Neutrophil (primary cell): ENCODE data around the gene ZNRF2.

Experiments
- H3K27ac ChIP-seq: fragments of 200-600 bp; sonication (generic); 2 replicates; pipeline ENCODE4 v1.5.1; 2016; ENCODE audit warnings: mild to moderate bottlenecking, moderate library complexity
- H3K27me3 ChIP-seq: fragments of 200-600 bp; sonication (generic); 2 replicates; pipeline ENCODE4 v1.6.0; 2016; ENCODE audit warnings: mild to moderate bottlenecking
- H3K36me3 ChIP-seq: fragments of 200-600 bp; sonication (generic); 2 replicates; pipeline ENCODE4 v1.5.1; 2017
- H3K4me1 ChIP-seq, 2 experiments: fragments of 200-600 bp in 1 of 2; sonication (generic) in 1 of 2; 1 replicate in 1 of 2; 2 replicates in 1 of 2; pipeline versions ENCODE4 v1.5.1 to v1.6.1; 2013 to 2016; ENCODE audit warnings: low read depth in 1 of 2, low read length in 1 of 2, mild to moderate bottlenecking in 1 of 2, moderate library complexity in 1 of 2; ENCODE audit not compliant: control insufficient read depth in 1 of 2, insufficient read depth in 1 of 2
- H3K4me3 ChIP-seq, 2 experiments: fragments of 200-600 bp in 1 of 2; sonication (generic) in 1 of 2; 1 replicate in 1 of 2; 2 replicates in 1 of 2; pipeline ENCODE4 v1.5.1; 2013 to 2016; ENCODE audit warnings: low read depth in 1 of 2, low read length in 1 of 2, mild to moderate bottlenecking in 1 of 2, moderate library complexity in 1 of 2
- H3K9me3 ChIP-seq: fragments of 200-600 bp; sonication (generic); 2 replicates; pipeline ENCODE4 v1.5.1; 2016
- CTCF ChIP-seq: fragments of 200-600 bp; sonication (generic); IDR thresholded peaks from 2 replicates; pipeline ENCODE4 v1.5.1; 2016; ENCODE audit warnings: antibody characterized with exemption

The ZNRF2 gene

GRCh38 chr7:30349816-30350215 lies 65.4 kb downstream of the ZNRF2 start:
- no peaks in the 10 kb centered on the region for H3K9me3 ChIP-seq
- no peak overlapping the region for H3K27ac ChIP-seq
- TF ChIP-seq CTCF: no peak
- peaks cover 28 to 36% of the 10 kb centered on the region in 2 experiments for H3K4me1 ChIP-seq
- no peaks in the 10 kb centered on the region for H3K36me3 ChIP-seq
- H3K4me3 ChIP-seq: no peak overlapping the region
- no peaks in the 10 kb centered on the region for H3K27me3 ChIP-seq

DNA sequence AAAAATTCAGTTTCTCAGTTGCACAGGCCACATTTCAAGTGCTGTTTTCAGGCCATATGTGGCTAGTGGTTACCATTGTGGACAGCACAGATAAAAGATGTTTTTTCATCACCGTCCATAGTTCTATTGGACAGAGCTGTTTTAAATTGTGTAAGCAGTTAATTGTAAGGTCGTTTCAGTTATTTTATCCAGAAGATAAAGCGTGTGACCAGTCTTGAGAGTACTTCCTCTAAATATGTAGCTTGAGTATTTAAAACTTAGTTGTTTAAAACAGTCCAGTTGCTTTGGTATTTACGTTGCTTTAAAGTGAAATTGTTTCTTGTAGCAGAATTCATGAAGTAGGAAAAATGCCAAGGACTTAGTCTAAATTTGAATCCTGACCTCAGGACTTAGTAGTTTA lies 66.9 kb downstream of the ZNRF2 start:
- Histone ChIP-seq H3K9me3 (no peaks in the 10 kb centered on the region), H3K27ac (peak overlapping the region; percentile 39), H3K27me3 (no peaks in the 10 kb centered on the region), H3K36me3 (no peaks in the 10 kb centered on the region), H3K4me3 (no peak overlapping the region), H3K4me1 (peaks cover 20 to 26% of the 10 kb centered on the region in 2 experiments)
- TF ChIP-seq CTCF: no peak

DNA sequence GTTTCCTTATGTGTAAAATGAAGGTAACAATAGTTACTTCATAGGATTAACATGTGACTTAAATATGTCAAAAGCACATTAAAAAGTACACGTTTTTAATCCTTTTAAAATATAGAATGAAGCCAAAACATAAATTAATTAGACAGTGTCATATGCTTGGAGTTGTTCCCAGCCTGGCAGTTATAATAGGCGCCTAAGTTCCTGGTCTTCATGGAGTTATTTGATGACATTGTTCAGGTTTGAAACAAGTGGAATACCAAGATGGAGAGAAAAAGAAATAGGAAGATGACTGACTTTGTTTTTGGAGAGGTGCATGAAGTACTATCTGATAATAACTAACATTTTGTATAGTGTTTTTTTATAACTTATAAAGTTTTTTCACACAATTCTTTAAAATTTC lies 67.3 kb downstream of the ZNRF2 start:
- H3K27ac ChIP-seq: peak overlapping the region; percentile 39

GRCh38 chr7:30352169-30352568 lies 67.8 kb downstream of the ZNRF2 start:
- Histone ChIP-seq H3K27me3 (no peaks in the 10 kb centered on the region), H3K4me3 (no peak overlapping the region), H3K4me1 (peaks cover 20 to 25% of the 10 kb centered on the region in 2 experiments), H3K27ac (no peak overlapping the region), H3K36me3 (peaks cover 5% of the 10 kb centered on the region), H3K9me3 (no peaks in the 10 kb centered on the region)
- no peak for TF ChIP-seq CTCF

More for the DNA sequence above, 67.3 kb downstream of the ZNRF2 start:
- Histone ChIP-seq H3K4me3 (no peak overlapping the region), H3K27me3 (no peaks in the 10 kb centered on the region), H3K9me3 (no peaks in the 10 kb centered on the region), H3K36me3 (peaks cover 1% of the 10 kb centered on the region), H3K4me1 (peaks cover 20 to 26% of the 10 kb centered on the region in 2 experiments)
- TF ChIP-seq CTCF: no peak

- H3K4me1 ChIP-seq: peaks cover 9 to 12% of the 10 kb centered on the region in 2 experiments
- TF ChIP-seq CTCF: no peak
Observed at GRCh38 chr7:30353532-30353931, 69.1 kb downstream of the ZNRF2 start.

More at GRCh38 chr7:30353532-30353931, 69.1 kb downstream of the ZNRF2 start:
- no peak overlapping the region for H3K27ac ChIP-seq
- H3K27me3 ChIP-seq: no peaks in the 10 kb centered on the region
- no peak overlapping the region for H3K4me3 ChIP-seq
- H3K36me3 ChIP-seq: peaks cover 5% of the 10 kb centered on the region
- H3K9me3 ChIP-seq: no peaks in the 10 kb centered on the region
